HG03135 (cell line): ENCODE results near the gene FAM110D.
A peak's percentile ranks its signal among the peaks of the same experiment; 100 is the strongest.

Experiments
- ATAC-seq: cut with Tn5 transposase; IDR thresholded peaks from one replicate; pipeline ENCODE4 v1.9.1; 2021; ENCODE audit warnings: mild to moderate bottlenecking, moderate library complexity; ENCODE audit not compliant: unreplicated experiment

FAM110D gene

DNA sequence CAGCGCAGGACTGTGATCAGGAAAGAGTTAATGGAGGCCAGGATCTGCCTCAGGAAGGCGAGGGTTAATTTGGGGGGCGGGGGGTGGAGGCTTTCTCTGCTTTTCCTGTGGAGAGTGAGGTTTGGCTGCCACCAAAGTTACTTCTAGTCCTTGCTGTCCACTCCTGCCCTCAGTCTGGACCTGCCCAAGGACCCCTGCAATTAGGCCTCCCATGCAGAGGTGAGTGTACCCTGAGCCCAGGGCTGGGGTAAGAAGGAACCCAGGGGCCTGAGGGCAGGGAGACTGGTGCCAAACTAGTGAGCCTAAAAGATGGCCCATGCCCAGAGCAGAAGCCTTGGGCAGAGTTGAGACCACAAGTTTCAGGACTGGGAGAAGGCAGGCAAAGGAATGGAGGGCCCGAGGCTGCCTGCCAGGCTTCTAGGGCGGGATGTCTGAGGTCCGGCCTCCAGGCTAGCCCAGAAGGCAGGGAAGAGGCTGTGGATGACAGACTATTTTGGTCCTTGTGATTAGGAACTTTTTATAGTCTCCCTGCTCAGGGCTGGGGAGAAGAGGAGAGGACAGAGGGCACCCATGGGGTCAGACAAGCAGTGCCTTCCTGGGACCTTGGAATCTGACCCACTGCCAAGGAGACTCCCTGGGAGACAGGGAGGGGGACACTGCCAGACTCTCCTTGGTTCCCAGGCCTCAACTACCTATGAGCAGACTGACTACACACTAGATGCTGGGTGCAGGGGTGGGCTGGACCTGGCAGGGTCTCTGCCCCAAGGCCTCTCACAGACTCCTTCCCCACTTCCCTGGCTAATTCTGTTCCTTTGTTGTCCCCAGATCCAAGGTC, at the start of gene FAM110D:
Gene FAM110D, plus strand, starts transcription at position 172 of the 835 bp plus-strand sequence. CDS start 2,213 bp downstream, outside the sequence.
- no peak for ATAC-seq

DNA sequence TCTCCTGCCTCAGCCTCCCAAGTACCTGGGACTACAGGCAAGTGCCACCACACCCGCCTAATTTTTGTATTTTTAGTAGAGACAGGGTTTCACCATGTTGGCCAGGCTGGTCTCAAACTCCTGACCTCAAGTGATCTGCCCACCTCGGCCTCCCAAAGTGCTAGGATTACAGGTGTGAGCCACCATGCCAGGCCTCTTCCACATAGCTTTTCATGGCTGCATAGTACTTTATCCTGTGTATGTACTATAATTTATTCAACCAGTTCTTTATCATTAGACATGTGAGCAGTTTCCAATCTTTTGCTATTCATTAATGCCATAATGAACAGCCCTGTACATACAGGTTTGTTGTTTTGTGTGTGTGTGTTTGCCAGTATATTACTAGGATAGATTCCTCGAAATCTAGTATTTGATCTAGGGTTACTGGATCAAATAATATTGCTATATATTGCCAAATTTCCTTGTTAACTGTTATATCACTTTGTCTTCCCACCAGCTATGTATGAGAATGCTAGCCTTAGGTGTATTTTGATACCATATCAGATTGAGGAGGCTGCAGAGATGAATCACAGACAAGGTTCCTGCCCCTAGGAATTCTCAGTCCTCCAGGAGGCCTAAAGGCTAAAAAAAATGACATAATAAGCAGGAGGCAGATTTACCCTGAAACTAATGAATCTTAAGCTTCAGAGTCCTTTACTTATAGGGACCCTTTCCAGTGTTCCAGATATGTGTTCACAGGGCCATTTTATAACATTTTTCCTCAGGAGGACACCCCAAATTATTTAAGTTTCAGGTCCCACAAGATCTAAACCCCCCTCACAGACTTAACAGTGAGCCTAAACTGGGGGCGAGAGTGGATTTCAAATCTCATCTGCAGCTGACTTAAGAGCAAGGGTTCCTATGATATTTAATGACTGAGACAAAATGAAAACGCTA, 49.4 kb upstream of the FAM110D start:
- ATAC-seq = no peak

DNA sequence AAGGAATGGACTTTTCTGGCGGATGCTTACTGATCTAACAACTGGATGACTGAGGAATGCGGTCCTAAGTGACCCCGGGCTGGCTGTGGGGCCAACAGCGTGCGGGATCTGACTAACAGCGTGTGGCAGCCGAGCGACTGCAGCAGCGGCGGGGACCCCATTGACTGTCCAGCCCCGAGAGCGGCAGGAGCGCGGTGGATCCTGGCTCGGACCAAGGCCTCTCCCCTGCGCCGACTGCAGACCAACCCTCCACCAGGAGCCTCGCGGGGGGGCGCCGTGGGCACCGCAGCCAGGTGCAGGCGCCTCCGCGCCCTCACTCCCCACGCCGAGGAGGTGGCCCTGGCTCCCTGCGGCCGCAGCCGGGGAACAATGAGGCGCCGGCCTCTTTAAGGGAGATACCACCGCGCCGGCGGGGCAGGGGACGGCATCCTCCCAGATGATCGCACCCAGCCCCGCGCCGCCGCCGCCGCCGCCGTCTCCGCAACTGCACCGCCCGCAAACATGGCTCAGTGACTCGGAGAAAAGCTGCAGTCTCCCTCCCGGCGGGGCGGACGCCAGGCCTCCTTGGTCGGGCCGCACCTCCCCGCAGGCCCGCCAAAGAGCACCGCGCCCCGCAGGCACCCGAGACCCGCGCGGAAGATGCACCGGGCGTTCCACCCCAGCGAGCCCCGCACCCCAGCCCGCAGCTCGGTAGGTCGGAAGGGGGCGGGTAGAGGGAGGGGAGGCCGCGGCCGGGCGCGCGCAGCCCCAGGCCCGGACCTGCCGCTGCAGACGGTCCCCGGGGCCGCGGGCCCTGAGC, 47.9 kb upstream of the FAM110D start:
- ATAC-seq = peak; percentile 47

DNA sequence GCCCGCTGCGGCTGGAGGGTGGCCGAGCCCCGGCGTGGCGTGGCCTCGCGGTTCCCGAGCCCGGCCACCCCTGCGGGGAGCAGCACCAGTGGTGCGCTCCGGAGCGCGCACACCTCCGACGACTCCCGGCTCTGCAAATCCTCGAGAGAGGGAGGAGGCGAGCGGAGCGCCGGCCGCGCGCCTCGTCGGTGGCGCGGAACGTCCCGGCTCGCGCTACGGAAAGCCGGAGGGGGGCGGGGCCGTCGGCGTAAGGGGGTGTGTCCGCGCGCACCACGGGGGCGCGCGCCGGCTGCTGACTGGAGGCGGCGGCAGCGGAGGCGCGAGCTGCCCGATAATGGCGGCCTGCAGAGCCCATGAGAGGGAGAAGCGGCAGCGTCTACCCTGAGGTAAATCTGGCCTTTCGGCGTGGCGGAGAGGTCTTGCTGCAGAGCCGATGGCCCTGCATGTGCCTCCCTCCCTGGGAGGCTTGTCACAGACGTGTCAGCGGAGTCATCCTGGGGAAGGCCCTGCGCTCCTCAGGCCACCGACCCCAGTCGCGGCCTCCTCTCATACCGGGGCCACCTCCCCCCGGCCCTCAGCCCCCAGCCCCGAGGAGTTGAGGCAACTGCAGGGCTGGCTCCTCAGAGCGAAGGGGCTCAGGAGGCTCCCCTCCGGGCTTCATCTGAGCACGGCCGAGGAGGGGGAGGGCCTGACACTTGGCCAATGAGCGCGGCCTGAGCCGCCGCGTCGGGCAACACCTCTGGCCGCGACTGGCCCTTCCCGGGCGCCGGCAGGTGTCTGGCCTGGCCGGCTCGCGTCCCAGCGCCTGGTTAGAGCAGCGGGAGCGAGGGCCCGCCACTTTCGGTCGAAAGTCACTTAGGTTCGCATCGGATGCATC, 47.1 kb upstream of the FAM110D start, which contains the start of gene PDIK1L:
Gene PDIK1L, plus strand, starts transcription at position 295 of the 877 bp plus-strand sequence. CDS start 2,485 bp downstream, outside the sequence.
- peak; percentile 62 for ATAC-seq

DNA sequence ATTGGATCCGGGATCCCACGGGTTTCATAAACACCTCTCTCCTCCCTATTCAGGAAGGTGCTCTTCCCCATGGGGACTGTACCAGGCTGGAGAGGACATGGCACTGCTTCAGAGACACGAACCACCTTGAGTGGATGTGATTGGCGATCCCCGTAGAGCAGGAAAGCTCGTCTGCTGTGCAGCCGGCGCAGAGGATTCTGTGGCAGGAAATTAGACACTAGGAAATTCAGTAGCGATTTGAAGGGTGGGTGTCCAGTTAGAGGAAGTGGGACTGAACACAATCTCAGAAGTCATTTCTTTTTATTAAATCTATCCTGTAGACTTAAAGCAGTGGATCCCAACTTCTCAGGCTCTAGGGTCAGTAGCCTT, 46.5 kb upstream of the FAM110D start:
- ATAC-seq = no peak

DNA sequence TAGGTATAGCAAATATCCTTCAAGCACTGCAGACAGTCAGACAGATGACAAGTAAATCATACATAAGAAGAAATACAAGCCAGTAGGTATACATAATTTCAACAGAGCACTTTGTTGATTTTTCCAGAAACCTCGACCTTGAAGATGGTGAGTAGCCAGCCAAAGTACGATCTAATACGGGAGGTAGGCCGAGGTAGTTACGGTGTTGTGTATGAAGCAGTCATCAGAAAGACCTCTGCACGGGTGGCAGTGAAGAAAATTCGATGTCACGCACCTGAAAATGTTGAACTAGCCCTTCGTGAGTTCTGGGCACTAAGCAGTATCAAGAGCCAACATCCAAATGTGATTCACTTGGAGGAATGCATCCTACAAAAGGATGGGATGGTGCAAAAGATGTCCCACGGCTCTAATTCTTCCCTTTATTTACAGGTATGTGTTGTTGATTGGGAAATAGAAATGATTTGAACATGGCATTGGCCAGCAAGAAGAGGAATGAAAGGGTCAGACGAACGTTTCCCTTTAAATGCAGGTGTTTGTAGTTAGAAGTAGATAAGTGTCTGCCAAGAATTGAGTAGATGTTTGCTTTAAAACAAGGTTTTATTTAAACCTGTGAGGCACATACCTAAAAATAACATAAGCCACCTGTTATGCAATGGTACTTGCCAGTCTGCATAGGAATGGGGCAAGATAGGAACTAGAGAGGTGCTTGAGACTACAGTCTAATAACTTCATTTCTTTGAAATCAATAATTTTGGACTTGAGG, 44.5 kb upstream of the FAM110D start:
- ATAC-seq = no peak

DNA sequence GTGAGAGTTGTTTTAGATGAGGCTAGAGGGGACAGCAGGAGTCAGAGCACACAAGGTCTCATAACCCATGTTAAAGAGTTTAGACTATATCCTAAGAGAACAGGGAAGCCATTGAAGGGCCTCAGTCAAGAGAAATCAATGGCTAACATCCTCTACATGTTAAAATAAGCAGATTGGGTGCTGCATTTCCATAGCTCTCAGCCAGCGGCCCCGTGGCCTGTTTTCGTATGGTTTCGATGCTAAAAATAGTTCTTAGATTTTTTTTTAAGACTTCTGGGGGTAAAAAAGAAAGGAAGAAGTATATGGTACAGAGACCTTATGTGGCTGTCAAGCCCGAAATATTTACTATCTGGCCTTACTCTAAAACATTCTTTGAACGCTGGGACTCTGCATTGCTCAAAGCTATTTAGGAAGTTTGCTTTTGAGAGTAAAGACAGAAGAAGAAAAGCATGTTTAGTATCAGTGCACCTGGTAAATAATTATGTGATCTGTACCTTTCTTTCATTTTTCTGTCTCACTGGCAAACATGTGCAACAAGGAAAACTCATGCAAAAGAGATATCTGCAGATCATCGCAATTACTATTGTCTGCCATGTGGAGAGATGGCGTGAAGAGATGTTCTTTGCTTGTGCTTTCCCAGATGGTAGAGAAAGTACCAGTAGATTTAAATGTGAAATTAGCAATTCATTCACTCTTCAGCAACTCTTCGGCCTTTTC, 38.8 kb upstream of the FAM110D start:
- ATAC-seq = no peak

DNA sequence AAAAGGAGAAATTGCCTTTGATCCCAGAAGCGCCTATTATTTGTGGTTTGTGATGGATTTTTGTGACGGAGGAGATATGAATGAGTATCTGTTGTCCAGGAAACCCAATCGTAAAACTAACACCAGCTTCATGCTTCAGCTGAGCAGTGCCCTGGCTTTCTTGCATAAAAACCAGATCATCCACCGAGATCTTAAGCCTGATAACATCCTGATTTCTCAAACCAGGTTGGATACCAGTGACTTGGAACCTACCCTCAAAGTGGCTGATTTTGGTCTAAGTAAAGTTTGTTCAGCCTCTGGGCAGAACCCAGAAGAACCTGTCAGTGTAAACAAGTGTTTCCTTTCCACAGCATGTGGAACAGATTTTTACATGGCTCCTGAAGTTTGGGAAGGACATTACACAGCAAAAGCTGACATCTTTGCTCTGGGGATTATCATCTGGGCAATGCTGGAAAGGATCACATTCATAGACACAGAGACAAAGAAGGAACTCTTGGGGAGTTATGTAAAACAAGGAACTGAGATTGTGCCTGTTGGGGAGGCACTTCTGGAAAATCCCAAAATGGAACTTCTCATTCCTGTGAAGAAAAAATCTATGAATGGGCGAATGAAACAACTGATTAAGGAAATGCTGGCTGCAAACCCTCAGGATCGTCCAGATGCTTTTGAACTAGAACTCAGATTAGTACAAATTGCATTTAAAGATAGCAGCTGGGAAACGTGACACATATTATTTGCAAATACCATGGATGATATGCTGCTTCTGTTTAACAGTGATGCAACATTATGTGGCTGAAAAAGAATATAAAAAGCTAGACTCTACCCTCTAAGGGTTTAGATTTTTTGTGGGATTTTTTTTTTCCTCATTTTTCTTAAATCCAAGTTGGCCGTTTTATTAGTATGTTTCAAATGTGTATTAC, 36.8 kb upstream of the FAM110D start:
- no peak for ATAC-seq

DNA sequence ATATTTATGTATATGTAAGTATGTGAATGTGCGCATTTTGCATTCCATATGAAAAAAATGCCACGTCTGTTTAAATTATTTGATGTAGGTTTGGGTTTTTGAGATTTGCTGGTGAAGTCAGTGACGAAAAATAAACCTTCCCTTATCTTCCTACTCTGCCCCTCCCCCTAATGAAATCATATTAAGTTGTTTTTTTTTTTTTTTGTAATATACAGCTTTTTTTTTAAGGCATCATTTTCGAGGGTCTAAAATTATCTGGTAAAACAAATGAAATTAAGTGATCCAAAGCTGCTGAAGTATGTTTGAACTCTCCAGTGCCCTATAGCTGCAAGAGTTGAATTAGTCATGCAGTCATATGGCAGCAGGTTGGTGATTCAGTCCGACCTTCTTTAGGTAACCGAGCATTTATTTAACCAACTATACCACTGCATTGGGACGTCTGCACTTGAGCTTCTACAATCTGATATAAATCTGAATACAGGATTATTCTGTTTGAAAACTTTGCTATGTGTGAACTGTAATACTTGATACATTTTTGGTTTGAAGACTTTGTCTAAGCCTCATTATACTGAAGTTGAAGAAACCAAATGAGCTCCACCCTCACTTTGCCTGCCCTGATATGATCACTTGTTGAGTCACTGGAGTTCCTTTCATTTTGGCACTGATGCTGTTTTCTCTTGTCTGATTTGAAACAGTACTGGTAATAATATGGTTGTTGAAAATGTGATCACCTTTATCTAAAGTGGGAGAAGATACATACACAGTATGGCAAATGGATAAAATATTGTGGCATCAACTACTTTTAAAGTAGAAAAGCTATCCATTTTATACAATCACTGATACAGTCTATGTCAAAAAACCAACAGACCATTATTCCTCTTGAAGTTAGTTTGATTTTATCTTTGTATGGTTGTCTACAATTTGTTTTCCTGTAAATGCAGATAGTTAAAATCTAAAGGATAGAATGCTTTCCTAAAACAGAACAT, 35.6 kb upstream of the FAM110D start:
- ATAC-seq = no peak

DNA sequence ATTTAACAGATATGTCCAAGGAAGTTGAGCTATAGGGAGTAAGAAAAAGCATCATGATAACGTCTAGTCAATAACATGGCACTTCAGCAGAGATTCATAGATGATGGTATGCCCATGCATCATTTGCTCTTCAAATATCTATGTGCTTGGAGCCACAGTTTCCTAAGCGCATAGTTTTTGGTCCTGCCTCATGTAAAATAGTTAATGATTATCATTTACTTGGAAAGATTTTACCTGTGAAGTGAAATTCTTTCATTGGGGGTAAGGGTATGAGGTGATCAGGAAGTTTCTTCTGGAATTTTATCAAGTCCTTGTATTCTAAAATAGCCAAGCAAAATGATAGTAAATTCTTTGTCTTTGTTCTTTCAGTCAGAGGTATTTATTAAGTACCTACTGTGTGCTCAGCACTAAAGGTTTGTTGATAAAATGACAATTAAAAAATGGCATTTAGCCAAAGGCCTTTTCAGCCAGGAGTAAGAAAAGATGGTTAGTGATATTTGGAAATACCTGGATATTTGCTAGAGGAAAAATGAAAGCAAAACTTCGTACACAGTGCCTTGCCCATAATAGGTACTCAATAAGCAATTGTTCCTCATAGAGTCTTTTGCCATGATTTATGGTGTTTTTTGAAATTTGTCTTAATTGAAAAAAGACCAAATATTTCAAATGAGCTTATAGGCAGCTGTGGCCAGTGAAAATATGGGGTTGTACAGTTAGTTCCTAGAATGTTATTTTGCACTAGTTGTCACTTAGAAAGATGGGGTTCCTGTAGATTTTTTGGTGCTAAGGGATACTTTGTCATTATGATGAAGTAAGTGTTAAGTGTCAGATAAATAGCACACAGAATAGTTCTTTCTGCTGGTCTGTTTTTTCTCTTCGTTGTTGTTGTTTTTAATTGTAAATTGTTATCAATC, 34.2 kb upstream of the FAM110D start:
- ATAC-seq = no peak

DNA sequence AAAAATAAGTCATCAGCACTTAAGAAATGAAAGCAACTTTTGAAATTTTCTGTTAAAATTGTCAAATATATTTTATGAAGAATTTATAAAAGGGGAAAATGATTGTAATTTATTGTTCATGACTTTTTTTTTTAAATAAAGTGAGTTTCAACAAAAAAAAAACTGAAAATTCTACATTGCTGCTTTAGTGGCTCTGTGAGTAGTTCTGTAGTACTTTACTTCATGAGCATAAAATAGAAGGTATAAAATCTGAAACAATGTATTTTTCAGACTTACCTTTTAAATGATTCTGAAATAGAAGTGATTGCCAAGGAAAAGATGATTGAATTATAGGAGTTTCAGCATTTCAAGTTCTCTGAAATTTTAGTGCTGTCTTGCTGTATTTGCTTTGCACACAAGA, 33.5 kb upstream of the FAM110D start:
- ATAC-seq = no peak

DNA sequence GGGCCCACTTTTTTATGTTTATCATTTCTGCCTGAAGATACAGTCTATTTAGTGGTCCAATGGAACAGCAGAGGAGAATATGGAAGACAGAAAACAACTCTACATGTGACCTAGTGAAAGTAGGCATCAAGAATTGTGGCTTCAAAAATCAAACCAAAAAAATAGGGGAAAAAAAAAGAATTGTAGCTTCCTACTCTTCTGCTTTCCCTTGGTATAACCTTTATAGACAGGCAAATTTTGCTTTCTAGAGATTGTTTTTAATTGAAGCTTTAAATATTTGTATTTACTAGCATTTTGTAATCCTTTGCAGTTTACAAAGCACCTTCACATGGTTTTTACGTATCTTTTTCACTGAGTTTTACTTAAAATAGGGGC, 32.9 kb upstream of the FAM110D start:
- no peak for ATAC-seq

DNA sequence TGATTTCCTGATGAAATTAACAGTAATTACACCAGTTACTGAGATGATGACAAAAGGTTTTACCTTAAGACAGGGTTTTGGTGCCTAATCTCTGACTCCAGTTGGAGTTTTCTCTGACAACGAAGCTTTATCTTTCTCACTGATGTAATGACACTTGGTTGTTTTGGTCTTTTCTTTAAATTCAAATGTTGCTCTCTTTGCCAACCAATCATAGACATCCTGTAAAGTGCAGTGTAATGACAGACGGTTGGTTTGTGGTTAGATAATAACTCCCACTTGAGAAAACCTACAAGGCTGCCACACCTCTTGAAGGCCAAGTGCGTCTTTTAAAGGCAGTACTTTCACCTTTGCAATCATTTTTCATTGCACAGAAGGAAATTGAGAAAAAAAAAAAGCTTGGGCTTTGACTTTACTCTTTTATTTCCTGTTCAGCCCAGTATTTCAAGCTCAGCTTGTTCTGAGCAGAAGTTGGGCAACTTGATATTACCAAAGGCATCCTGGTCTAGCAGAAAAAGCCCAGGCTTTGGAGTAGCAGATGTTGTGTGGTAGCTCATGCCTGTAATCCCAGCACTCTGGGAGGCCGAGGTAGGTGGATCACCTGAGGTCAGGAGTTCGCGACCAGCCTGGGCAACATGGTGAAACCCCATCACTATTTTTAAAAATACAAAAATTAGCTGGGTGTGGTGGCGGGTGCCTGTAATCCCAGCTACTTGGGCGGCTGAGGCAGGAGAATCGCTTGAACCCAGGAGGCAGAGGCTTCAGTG, 32.4 kb upstream of the FAM110D start:
- ATAC-seq = peak; percentile 90
